Endothelial cell of umbilical vein (primary cell): Measurements from ENCODE around the gene ADAMTSL3.

Source experiments
- POLR2A ChIP-seq: IDR thresholded peaks from 2 replicates; pipeline ENCODE4 v1.6.1; 2012; ENCODE audit warnings: low read depth, mild to moderate bottlenecking, control low read depth, low read length
- POLR2AphosphoS5 ChIP-seq: IDR thresholded peaks from 2 replicates; pipeline ENCODE4 v1.6.1; 2012; ENCODE audit warnings: low read depth, mild to moderate bottlenecking, control low read depth, low read length, moderate library complexity; ENCODE audit not compliant: insufficient read depth

- TF ChIP-seq POLR2AphosphoS5 (no peak), POLR2A (no peak)
Measured at GRCh38 chr15:83682476-83683088, 28.7 kb downstream of the ADAMTSL3 start.
